IgD-negative memory B cell (primary cell): ENCODE data around the gene PRTG. TPM values are rescaled to one million over a fixed set of nuclear protein-coding genes. Genes with fewer than 3 reads are reported as not detected.

ENCODE experiments used
- H3K27ac Mint-ChIP-seq, 3 donors: one replicate each; pipeline ENCODE4 v1.8.0; 2020 to 2022; ENCODE audit warnings: mild to moderate bottlenecking in 3 of 3, mixed read lengths in 3 of 3, moderate library complexity in 1 of 3
- H3K27me3 Mint-ChIP-seq: one replicate; pipeline ENCODE4 v1.8.0; 2021; ENCODE audit warnings: mixed read lengths
- H3K36me3 Mint-ChIP-seq: one replicate; pipeline ENCODE4 v1.8.0; 2020; ENCODE audit warnings: mild to moderate bottlenecking, mixed read lengths
- H3K4me1 Mint-ChIP-seq, 3 donors: one replicate each; pipeline ENCODE4 v1.8.0; 2020 to 2022; ENCODE audit warnings: mixed read lengths in 3 of 3, mild to moderate bottlenecking in 1 of 3
- H3K4me3 Mint-ChIP-seq, 4 donors: one replicate each; pipeline ENCODE4 v1.8.0; 2020 to 2022; ENCODE audit warnings: mild to moderate bottlenecking in 4 of 4, mixed read lengths in 4 of 4, moderate library complexity in 3 of 4
- H3K9me3 Mint-ChIP-seq, 3 donors: one replicate each; pipeline ENCODE4 v1.8.0; 2020 to 2021; ENCODE audit warnings: mixed read lengths in 3 of 3, mild to moderate bottlenecking in 1 of 3
- polyA plus RNA-seq: library from polyadenylated mRNA; unstranded; fragments of 300-500 nt; fragmentation: Illumina TruSeq; gene quantifications from one replicate; pipeline ENCODE4 v1.2.3, GENCODE V29; 2021

The PRTG gene
- polyA plus RNA-seq, 1 donor from 2014 or later, result not detected

DNA sequence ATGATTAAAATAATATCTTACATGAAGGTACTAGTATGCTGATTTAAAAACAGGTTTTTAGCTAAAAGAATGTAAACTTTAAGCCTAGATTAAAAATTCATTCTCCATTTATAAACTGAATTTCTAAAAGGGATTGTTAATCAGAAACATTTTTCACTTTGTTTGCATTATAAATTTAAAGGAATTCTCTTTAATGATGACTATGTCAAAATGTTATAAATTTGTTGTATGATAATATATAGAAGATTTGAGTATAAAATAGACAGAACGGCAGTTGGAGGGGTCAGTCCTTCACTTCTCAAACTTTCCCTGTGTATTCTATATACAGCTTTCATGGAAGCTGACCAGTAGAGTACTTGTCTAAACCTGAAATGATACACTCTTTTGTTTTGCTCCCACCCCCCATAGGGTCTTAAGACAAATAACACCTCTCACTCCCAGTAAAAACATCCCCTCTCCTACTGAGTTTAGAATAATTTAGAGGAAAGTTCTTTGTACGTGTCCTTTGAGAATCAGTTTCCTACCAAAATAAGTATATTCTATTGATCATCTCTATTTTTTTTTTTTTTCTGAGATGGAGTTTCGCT is 90.0 kb downstream of the PRTG start:
- H3K4me3 Mint-ChIP-seq, result no peak overlapping the region
- no peaks in the 10 kb centered on the region for H3K27me3 Mint-ChIP-seq
- no peak overlapping the region for H3K27ac Mint-ChIP-seq
- H3K4me1 Mint-ChIP-seq, result no peaks in the 10 kb centered on the region
- H3K36me3 Mint-ChIP-seq, result no peaks in the 10 kb centered on the region
- H3K9me3 Mint-ChIP-seq, result no peaks in the 10 kb centered on the region

DNA sequence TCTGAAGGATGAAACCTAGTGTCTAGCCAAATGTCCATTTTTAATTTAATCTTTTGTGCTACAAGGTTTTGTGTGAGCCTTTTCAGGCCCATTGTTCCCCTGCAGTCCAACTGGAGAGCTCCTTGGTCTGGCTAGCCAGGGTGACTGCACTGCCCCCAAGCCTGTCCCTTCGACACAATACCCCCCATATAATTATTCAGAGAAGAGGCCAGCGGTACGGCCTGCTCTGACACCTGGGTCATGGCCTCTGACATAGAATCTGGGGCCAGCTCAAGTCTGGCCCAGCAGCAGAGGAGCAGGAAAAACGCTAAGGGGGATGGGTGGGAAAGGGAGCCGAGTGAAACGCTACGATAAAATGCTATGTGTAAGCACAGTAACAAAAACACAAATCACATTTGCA is 90.6 kb downstream of the PRTG start:
- H3K4me1 Mint-ChIP-seq, result no peaks in the 10 kb centered on the region
- no peaks in the 10 kb centered on the region for H3K9me3 Mint-ChIP-seq
- no peaks in the 10 kb centered on the region for H3K36me3 Mint-ChIP-seq
- H3K27ac Mint-ChIP-seq, result no peak overlapping the region
- H3K4me3 Mint-ChIP-seq, result no peak overlapping the region
- no peaks in the 10 kb centered on the region for H3K27me3 Mint-ChIP-seq

DNA sequence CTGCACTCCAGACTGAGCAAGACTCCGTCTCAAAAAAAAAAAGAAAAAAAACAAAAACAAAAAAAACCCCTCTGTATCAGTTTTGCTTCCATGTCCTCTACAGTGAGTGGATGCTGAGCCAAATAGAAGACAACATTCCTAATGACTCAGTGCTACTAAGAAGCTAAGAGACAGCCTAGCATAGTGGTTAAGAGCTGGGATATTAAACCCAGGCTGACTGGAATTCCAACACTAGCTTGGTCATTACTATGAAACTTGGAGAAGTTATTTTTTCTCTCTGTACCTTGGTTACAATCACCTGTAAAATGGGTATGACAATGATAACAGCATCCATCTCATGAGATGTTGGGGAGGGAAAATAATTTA is 93.9 kb downstream of the PRTG start:
- no peak overlapping the region for H3K4me3 Mint-ChIP-seq
- H3K9me3 Mint-ChIP-seq, result no peaks in the 10 kb centered on the region
- H3K36me3 Mint-ChIP-seq, result no peaks in the 10 kb centered on the region
- no peak overlapping the region for H3K27ac Mint-ChIP-seq
- H3K27me3 Mint-ChIP-seq, result no peaks in the 10 kb centered on the region
- H3K4me1 Mint-ChIP-seq, result no peaks in the 10 kb centered on the region

DNA sequence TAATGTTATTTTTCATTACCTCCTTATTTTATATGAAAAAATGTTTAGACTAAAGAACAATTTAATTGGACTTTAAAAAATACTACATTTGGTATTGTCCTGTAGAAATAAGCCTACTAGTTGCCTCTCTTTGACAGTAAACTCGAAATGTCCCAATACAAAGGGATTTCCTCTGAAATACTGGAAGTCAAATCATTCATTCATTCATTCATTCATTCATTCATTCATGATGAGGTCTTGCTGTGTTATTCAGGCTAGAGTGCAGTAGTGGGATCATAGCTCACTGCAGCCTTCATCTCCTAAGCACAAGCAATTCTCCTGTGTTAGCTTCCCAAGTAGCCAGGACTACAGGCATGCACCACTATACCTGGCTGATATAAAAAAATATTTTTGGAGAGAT is 104.2 kb downstream of the PRTG start:
- Mint-ChIP-seq H3K4me1 (peaks cover 0 to 1% (median 0%) of the 10 kb centered on the region in 3 donors), H3K27ac (no peak overlapping the region), H3K9me3 (no peaks in the 10 kb centered on the region)

DNA sequence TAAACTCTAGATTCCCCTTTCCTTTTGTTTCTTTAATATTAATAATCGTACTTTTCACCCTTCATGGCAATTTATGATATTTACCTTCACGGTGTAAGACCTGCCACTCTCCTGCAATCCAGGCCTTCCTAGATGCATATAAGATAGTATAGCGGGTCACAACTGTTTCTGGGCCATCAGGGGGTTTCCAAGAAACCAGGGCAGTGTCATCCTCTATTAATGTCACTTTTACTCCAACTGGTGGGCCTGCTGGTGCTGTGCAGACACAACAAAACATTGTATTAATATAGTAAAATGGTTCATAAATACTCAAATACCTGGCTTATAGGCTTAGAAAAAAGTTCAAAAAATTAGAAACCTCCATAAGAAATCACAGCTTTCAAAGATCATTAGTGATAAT is 105.9 kb downstream of the PRTG start:
- H3K27me3 Mint-ChIP-seq, result peaks cover 7% of the 10 kb centered on the region
- H3K27ac Mint-ChIP-seq, result no peak overlapping the region
- H3K4me1 Mint-ChIP-seq, result peaks cover 0 to 1% (median 0%) of the 10 kb centered on the region in 3 donors
- no peaks in the 10 kb centered on the region for H3K9me3 Mint-ChIP-seq
- H3K36me3 Mint-ChIP-seq, result no peaks in the 10 kb centered on the region
- H3K4me3 Mint-ChIP-seq, result no peak overlapping the region

More for the DNA sequence above, 104.2 kb downstream of the PRTG start:
- no peak overlapping the region for H3K4me3 Mint-ChIP-seq
- H3K36me3 Mint-ChIP-seq, result no peaks in the 10 kb centered on the region
- peaks cover 3% of the 10 kb centered on the region for H3K27me3 Mint-ChIP-seq

DNA sequence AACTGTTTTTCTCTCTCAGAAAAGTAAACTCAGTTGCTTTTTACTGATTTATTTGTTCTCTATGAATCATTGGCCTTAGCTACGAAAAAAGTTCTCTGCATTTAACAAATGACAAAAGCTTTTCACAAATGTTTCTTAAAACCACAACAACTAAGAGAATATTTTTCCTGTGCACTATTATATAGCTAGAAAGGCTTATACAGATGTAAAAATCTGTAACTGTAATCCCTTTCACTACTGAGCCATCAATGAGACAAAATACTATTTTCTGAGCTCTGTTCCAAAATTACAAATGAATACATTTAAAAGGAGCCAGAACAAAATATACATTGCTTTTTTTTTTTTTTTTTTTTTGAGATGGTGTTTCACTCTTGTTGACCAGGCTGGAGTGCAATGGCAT is 109.2 kb downstream of the PRTG start:
- no peaks in the 10 kb centered on the region for H3K9me3 Mint-ChIP-seq
- H3K4me3 Mint-ChIP-seq, result no peak overlapping the region
- H3K36me3 Mint-ChIP-seq, result no peaks in the 10 kb centered on the region
- no peak overlapping the region for H3K27ac Mint-ChIP-seq
- H3K4me1 Mint-ChIP-seq, result no peaks in the 10 kb centered on the region
- peaks cover 8% of the 10 kb centered on the region for H3K27me3 Mint-ChIP-seq

DNA sequence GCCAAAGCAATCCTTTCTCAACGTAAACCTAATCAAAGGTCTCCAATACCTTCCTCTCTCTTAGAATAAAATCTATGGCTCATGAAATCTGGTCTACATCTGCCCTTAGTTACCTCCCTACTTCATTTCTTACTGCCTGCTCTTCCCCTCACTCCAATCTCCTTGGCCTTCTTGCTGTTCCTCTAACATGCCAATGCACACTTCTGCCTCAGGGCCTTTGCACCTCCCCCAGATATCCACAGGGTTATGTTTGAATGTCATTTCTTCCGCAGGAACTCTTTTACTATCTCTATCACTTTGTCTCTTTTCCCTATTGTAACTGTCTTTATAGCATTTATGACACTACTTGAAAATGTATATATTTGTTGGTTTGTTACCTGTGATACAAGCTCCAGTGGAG is 110.5 kb downstream of the PRTG start:
- peaks cover 0 to 4% (median 0%) of the 10 kb centered on the region in 3 donors for H3K4me1 Mint-ChIP-seq
- no peaks in the 10 kb centered on the region for H3K9me3 Mint-ChIP-seq
- H3K4me3 Mint-ChIP-seq, result no peak overlapping the region
- no peak overlapping the region for H3K27ac Mint-ChIP-seq
- H3K27me3 Mint-ChIP-seq, result peaks cover 8% of the 10 kb centered on the region
- no peaks in the 10 kb centered on the region for H3K36me3 Mint-ChIP-seq

DNA sequence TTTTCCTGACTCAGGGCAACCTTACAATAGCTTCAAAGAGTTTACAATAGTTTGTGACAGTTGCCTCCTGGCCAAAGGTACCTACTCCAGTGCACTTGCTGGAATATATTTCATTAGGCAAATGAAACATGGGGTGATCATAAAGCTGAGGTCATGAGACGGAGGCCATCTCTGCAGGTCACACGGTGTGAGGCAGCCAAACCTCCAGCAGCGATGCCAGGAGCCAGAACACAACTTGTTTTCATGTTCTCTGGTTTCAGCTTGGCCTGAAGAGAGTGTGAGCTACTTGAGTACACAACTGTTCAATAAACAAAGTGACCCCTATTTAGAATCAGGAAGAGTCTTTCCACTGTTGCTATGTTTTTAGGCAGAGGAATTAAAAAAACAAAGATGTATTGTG is 112.1 kb downstream of the PRTG start:
- Mint-ChIP-seq H3K27ac (no peak overlapping the region), H3K4me3 (no peak overlapping the region), H3K9me3 (no peaks in the 10 kb centered on the region), H3K27me3 (peaks cover 5% of the 10 kb centered on the region), H3K4me1 (peaks cover 0 to 4% (median 2%) of the 10 kb centered on the region in 3 donors), H3K36me3 (no peaks in the 10 kb centered on the region)

DNA sequence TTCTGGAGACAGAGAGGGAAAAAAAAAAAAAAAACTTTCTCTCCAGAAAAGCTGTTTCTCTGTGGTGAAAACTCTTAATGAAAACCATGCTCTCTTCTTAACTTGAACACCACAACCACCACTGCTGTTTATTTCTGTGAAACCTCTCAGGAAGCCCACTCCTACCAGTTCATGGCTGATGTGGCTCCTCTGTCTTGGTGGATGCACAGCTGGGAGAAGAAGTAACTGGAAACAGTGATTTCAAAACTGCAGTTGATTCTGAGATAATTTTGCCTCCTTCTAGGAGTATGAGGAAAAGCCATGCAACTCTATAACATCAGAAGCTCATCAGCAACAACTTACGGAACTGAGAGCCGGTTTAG is 114.6 kb downstream of the PRTG start:
- Mint-ChIP-seq H3K36me3 (no peaks in the 10 kb centered on the region), H3K4me3 (no peak overlapping the region), H3K27me3 (peaks cover 1% of the 10 kb centered on the region), H3K27ac (no peak overlapping the region), H3K4me1 (peaks cover 0 to 4% (median 2%) of the 10 kb centered on the region in 3 donors), H3K9me3 (no peaks in the 10 kb centered on the region)

DNA sequence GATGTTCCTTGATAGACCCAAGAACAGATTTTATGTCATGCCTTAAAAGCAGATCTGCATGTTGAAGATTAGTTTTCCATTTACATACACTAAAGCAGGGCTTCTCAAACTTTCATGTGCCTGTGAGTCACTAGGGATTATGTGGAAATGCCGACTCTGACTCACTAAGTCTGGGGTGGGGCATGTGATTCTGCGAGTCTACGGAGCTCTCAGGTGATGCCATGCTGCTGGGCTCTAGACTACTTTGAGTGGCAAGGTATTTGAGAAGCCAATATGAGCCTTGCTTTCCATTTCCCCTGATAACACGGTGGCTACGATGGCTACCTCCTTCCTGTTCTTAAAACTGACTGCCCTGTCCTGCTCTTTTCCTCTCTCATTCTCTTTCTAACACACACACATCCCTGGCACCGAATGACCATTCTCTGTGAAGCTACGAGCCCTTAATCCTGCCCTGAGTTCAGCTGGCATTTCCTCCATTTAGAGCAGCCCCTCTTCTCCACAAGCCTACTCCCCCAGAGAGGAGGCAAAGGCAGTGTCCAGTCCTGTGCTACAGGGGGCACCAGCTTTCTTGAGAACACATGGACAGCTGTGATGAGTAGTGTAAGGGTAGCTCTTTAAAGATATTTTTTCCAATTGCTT is 115.1 kb downstream of the PRTG start:
- Mint-ChIP-seq H3K4me3 (no peak overlapping the region), H3K27me3 (peaks cover 1% of the 10 kb centered on the region), H3K9me3 (no peaks in the 10 kb centered on the region), H3K36me3 (no peaks in the 10 kb centered on the region), H3K27ac (no peak overlapping the region), H3K4me1 (peaks cover 0 to 4% (median 2%) of the 10 kb centered on the region in 3 donors)

DNA sequence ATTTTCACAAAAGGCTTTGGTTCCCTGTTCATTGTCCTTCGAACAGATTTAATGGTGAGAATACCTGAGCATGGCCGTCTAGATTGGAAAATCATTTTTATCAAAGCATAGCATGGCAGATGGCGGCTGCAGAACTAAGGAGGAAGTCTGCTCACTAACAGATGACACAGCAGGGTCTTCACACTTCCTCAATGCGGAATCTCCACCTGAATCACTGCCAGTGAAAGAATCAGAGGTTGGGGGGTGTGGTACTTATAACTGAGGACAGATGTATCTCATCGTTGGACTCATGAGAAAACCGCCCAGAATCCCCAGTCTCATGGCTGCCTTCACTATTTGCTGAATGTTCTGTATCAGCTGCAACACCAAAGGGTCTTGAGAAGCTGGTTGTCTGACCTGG is 123.2 kb downstream of the PRTG start:
- no peak overlapping the region for H3K27ac Mint-ChIP-seq
- no peaks in the 10 kb centered on the region for H3K9me3 Mint-ChIP-seq
- H3K4me3 Mint-ChIP-seq, result no peak overlapping the region
- H3K4me1 Mint-ChIP-seq, result peaks cover 0 to 1% (median 0%) of the 10 kb centered on the region in 3 donors
- H3K36me3 Mint-ChIP-seq, result peaks cover 1% of the 10 kb centered on the region
- peaks cover 5% of the 10 kb centered on the region for H3K27me3 Mint-ChIP-seq

DNA sequence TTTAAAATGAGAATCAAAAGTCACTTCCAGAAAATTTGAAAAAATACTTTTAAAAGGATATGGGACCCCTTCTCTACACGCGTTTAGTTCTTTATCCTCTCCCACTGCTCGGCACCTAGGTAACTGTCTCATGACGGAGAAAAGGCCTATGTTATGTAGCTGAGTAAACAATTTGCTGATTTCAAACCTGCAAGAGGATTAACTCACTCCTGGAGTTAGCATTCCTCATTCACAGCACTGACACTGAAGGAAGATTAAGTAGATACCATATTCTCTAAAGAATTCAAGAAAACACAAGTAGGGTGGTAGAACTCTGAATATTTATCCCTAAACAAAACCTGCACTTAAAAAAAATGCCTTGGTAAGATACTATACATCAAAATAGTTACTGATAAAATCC is 124.6 kb downstream of the PRTG start:
- peaks cover 0 to 1% (median 0%) of the 10 kb centered on the region in 3 donors for H3K4me1 Mint-ChIP-seq
- no peak overlapping the region for H3K27ac Mint-ChIP-seq
- H3K4me3 Mint-ChIP-seq, result no peak overlapping the region
- H3K36me3 Mint-ChIP-seq, result peaks cover 1% of the 10 kb centered on the region
- peaks cover 8% of the 10 kb centered on the region for H3K27me3 Mint-ChIP-seq
- peaks cover 0 to 2% (median 0%) of the 10 kb centered on the region in 3 donors for H3K9me3 Mint-ChIP-seq

DNA sequence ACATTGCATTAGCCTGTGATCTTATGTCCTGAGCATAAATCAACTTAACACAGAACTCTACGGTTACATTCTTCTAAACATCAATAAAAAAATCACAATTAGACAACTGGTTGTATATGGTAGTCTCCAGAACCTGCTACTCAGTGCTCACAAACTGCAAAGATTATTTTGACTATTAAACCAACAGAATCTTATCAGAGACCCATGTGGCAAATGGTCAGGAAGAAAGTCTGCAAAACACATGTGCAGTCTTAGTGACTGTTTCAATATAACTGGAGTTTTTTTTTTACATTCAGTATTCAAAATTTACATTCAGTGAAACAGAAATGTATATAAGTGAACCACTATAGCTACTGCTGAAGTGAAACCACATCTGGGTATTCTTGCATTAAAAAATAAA is 127.5 kb downstream of the PRTG start:
- H3K4me3 Mint-ChIP-seq, result no peak overlapping the region
- peaks cover 9% of the 10 kb centered on the region for H3K27me3 Mint-ChIP-seq
- H3K36me3 Mint-ChIP-seq, result no peaks in the 10 kb centered on the region
- no peaks in the 10 kb centered on the region for H3K4me1 Mint-ChIP-seq
- H3K27ac Mint-ChIP-seq, result no peak overlapping the region
- peaks cover 0 to 4% (median 0%) of the 10 kb centered on the region in 3 donors for H3K9me3 Mint-ChIP-seq

DNA sequence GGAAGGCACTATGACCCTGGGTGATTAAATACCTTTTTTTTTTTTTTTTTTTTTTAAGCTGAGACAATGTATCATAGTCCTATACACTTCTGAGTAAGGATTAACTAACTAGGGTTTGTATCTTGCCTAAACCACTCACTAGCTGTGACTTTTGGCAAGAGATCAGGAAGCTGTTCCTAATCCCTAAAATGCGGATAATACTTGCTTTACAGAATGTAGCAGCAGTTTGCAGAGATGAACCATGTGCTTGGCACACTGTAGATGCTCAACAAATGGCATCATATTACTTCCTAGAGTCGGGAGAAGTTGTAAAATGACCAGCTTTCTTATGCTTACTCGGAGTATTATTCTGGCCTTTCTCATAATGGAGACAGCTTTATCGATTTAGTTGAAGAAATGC is 129.2 kb downstream of the PRTG start:
- no peaks in the 10 kb centered on the region for H3K36me3 Mint-ChIP-seq
- H3K27me3 Mint-ChIP-seq, result peaks cover 9% of the 10 kb centered on the region
- H3K9me3 Mint-ChIP-seq, result peaks cover 0 to 4% (median 0%) of the 10 kb centered on the region in 3 donors
- H3K27ac Mint-ChIP-seq, result no peak overlapping the region
- no peaks in the 10 kb centered on the region for H3K4me1 Mint-ChIP-seq
- no peak overlapping the region for H3K4me3 Mint-ChIP-seq

DNA sequence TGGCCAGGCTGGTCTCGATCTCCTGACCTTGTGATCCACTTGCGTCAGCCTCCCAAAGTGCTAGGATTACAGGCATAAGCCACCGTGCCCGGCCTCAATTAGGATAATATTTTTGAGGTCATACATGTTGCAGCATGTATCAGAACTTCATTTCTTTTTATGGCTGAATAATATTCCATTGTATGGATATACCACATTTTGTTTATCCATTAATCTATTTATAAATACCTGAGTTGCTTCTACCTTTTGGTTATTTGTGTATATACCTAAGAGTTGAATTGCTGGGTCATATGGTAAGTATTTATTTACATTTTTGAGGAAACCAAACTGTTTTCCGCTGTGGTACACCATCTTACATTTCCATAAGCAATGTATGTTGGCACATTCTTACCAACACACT is 136.7 kb downstream of the PRTG start:
- Mint-ChIP-seq H3K4me1 (no peaks in the 10 kb centered on the region), H3K27me3 (peaks cover 2% of the 10 kb centered on the region), H3K27ac (no peak overlapping the region), H3K36me3 (no peaks in the 10 kb centered on the region), H3K9me3 (peaks cover 0 to 7% (median 6%) of the 10 kb centered on the region in 3 donors), H3K4me3 (no peak overlapping the region)

DNA sequence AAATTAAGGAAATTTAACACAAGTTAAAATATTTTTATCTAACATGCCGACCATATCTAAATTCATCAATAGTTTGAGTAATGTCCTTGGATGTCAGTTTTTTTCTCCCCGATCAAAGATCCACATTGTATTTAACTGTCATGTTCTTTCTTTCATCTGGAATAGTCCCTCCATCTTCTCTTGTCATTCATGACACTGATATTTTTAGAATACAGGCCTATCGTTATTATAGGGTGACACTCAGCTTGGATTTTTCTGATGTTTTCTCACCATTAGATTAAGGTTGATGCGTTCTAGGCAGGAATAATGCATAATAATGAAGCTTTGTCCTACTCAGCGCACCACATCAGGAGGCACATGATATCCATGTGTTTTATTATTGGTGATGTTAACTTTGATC is 141.6 kb downstream of the PRTG start:
- Mint-ChIP-seq H3K9me3 (peaks cover 0 to 4% (median under 1%) of the 10 kb centered on the region in 3 donors), H3K4me3 (no peak overlapping the region), H3K27ac (no peak overlapping the region), H3K27me3 (no peaks in the 10 kb centered on the region), H3K36me3 (no peaks in the 10 kb centered on the region), H3K4me1 (peaks cover 0 to 2% (median 0%) of the 10 kb centered on the region in 3 donors)
